Effector CD8-positive, alpha-beta T cell (primary cell): Measurements from ENCODE around the gene COL23A1.

Experiments used
- DNase-seq: peaks from one replicate; lab custom pipeline; 2025; lab: John Stamatoyannopoulos, UW

Gene COL23A1

DNA sequence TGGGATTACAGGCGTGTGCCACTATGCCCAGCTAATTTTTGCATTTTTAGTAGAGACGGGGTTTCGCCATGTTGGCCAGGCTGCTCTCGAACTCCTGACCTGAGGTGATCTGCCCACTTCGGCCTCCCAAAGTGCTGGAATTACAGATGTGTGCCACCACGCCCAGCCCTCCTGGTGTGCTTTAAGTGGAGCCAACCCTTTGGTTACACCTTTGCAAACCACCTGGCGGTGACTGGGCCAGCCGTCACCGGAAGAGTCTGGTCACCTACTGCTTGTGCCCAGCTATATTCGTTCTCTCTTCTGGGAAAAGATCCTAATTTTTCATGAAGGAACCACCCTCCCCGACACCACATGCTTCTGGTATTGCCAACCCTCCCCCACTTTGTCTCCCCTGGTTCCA lies 35.9 kb downstream of the COL23A1 start:
- no peak for DNase-seq

DNA sequence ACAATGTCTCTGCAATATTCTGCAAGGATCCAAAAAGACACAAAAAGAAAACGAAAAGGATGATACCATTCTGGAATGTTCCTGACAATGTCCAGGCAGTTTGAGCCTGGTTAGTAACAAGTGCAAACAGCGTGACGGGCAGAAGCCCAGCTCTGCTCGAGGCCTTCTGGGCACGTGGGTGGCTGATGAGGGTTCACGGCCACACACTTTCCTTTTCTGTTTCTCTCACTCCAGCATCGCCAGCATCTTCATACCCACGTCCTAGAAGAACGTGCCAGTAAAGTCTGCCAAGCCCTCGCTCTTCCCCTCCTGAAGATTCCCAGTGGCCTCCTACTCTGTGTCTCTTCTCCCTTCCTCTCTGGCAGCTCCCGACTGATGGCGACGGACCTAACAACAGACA lies 36.7 kb downstream of the COL23A1 start:
- no peak for DNase-seq

DNA sequence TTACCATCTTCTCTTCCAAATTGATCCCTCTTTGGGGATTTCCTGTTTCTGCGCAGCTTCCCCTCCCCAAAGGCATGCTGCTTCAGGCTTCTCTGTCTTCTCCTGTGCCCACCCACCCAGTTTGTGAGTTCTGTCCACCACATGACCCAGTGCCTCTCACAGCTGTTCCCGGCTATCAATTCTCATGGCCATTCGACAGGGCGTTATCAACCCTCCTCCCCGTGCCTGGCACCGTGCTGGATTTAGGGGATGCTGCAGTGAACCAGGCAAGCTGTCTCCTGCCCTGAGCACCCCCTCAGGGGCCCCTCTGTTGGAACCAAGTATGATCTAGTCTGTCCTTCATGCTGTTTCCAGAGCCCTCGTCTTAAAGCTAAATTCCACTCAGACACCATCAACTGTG lies 38.7 kb downstream of the COL23A1 start:
- DNase-seq, result no peak

DNA sequence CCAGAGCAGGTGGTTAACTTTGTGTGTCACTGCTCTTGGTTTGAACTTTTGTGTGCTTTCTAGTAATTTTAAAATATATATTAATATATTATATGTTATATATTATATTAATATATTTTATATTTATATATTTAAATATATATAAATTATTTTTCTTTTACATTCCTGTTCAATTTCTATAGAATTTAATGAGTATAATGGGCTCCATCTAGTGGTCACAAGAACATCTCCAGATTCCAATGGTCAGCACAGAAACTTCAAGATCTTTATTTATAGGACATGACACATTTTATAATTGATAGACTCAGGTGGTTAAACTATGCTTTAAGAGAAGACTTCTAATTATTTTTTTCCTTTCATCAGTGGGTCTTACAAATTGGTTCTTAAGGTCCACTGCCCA lies 39.1 kb downstream of the COL23A1 start:
- no peak for DNase-seq

DNA sequence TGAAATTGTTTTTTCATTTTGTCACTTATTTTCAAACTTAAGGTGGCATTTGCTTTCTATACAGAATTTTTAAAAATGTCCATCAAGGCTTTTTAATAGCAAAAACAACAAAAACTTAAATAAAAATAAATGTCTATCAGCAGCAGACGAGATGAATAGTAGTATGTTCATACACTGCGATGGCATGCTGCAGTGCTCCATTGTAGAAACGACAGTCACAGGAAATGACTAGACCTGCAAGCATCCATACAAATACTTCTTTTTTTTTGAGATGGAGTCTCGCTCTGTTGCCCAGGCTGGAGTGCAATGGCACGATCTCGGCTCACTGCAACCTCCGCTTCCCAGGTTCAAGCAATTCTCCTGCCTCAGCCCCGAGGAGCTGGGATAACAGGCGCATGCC lies 41.4 kb downstream of the COL23A1 start:
- DNase-seq, result no peak

DNA sequence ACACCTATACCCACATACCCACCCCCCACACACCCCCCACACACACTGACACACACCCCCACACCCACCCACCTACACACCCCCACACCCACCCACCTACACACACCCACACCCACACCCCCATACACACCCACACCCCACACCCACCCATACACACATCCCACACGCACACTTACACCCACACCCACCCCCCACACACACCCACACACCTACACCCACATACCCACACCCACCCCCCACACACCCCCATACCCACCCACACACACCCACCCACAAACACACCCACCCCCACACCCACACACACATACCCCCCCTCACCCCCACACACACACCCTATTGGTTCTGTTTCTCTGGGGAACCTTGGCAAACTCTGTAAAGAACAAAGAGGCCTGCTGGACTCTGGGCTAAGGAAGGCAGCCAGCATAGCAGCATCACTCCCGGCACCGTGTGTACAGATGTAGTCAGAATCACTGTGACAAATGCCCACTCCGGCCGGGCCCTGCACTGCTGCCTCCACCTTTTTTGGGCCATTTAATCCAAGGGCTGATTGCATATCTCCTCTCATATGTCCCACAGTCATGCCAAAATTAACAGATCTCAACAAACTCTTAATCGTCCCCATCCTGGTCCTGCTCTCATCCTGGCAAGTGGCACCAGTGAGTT lies 42.3 kb downstream of the COL23A1 start:
- DNase-seq, result no peak

DNA sequence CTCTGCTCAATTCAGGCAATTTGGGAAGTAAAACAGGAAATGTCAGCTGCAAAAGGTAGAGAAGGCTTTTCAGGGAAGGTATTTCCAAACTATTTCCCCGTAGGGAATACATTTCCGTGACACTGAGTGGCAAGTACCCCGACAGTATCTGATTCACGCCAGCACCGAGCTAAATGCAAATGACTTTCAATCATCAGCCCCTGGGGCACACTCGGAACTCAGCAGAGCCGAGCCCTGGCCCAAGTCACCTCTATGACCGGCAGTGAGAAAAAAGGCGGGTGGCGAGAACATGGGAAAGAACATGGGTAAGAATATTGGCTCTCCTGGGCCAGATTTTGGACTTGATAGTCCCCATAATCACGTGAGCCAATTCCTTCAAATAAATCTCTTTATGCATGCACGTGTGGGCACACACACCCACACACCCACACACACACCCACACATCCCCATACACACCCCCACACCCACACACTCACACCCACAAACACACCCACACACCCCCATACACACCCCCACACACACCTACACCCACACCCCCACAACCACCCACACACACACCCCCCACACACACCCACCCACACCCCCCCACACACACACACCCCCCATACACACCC lies 43.0 kb downstream of the COL23A1 start:
- no peak for DNase-seq

DNA sequence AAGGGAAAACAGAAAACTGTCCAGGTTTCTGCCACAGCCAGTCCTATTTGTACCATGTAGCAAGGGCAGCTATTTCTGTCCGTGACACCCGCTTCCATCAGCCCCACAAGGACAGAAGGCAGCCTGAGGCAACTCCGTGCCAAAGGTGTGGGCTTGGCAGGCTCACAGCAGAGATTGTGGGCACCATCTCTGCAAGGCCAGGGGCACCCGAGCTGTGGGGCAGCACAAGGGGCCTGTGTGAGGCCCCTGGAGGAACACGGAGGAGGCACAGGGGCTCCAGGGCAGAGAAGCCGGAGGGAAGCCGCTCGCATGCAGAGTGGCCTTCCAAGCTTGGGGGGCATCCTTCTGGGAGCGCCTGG lies 43.5 kb downstream of the COL23A1 start:
- no peak for DNase-seq

DNA sequence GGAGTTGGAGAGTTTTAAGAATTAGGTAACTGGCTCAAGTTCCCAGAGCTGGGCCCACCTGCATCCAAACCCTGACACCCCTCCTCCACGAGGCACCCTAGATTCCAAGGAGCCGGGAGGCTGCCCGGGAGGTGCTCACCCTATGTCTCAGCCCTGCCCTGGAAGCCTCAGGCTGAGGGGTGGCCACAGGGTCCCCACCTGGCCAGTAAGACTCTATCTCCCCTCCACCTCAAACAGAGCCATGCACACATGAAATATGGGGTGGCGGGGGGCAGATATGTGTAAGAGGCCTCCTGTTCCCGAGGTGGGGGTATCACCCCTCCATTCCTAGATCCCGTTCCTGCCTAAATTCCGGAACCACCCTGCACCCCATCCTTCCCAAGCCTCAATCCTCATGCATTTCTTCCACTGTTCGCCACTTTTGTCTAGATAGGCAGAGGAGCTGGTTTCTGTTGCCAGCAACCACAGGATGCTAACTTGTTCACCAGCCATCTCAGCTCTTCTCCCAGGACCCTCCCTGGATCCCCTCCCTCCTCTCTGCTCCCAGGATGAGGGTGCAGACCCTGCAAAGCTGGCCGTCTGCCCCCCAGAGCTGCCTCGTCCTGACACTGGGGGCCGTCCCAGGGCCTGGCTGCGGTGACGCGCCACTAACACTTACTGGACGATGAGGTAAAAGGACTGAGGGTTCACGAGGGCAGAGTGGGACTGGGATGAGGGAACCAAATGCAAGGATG lies 44.1 kb downstream of the COL23A1 start:
- DNase-seq, result no peak

DNA sequence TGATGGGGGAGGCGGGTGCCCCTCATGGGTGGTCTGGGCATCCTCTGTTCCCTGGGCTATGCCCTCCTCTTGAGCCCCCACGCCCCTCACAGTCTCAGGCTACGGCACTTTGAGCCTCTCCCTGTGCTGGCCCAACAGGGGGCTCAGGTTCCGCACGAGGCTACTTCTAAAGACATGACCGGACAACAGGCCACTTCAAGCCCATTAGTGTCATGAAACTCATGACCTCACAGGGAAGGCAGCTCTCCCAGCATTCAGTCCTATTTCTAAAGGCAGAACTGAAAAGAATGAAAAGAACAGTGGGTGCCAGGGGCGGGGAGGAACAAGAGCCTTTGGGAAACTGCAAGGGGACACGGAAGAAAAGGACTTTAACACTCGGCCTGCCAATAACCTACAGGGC lies 45.0 kb downstream of the COL23A1 start:
- DNase-seq, result no peak

DNA sequence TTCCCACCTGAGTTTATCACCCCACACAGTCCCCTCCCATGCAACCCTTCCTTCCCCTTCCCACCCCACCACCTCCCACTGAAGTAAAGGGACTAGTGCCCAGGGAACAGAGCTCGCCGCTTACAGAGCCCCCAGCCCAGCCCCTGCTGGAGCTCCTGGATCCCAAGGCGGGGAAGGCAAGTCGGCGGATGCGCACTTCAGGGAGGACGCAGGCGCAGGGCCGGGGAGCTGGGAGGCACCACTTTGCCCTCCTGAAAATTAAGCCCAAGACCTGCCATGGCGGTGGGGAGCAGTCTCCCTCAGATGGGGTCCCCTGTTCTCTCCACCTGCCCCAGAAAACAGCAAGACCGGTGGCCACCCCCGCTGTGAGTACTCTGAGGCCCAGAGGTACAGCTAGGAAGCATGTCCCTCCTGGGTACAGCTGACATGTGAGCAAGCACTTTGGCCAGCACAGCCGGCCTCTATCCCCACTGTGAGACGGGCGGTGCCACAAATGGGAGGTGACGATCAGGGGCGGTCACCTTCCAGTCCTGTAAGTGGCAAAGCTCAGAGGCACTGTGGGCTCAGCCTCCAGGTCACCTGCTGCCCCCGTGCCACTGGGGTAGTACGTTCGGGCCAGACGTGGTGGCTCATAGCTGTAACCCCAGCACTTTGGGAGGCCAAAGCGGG lies 45.9 kb downstream of the COL23A1 start:
- DNase-seq, result no peak

DNA sequence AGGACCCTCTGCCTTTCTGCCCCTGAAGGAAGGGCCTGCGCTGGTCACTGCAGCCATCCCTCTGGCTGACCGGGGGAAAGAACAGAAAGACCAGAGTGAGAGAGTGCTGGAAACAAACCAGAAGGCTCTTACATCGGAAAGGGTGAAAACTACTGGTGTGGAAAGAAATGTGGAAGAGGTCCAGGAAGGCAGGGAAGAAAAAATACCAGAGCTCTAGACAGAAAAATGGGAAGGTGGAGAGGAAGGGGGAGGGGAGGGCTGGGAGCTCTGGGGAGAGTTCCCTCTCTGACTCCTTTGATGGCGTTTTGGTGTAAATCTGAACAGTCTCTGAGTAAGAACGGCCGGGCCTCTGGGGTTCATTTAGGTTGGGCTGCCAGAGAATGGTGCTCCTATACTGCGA lies 47.7 kb downstream of the COL23A1 start:
- no peak for DNase-seq

DNA sequence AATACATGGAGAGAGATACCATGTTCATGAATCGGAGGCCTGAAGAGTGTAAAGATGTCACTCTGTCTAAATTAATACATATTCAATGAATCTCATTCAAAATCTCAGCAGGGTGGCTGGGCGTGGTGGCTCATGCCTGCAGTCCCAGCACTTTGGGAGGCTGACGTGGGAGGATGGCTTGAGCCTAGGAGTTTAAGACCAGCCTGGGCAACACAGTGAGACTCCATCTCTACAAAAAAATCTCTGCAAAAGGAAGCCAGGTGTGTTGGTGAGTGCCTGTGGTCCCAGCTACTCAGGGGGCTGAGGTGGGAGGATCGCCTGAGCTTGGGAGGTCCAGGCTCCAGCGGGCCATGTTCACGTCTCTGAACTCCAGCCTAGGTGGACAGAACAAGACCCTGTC lies 49.7 kb downstream of the COL23A1 start:
- no peak for DNase-seq

DNA sequence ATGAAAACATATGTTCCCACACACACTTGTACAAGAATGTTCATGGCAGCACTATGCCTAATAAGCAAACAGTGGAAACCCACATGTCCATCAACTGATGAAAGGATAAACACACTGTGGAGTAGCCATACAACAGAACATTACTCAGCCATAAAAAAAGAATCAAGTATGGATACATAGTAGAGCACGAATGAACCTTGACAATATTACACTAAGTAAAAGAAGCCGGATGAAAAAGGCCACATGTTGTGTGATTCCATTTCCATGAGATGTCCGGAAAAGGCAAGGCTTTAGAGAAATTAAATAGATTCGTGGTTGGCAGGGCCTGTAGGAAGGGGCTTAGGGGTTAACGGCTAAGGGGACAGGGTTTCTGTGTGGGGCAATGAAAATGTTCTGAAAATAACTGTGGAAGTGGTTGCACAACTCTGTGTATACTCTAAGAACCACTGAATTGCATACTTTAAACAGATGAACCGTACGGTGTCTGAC lies 51.4 kb downstream of the COL23A1 start:
- no peak for DNase-seq

DNA sequence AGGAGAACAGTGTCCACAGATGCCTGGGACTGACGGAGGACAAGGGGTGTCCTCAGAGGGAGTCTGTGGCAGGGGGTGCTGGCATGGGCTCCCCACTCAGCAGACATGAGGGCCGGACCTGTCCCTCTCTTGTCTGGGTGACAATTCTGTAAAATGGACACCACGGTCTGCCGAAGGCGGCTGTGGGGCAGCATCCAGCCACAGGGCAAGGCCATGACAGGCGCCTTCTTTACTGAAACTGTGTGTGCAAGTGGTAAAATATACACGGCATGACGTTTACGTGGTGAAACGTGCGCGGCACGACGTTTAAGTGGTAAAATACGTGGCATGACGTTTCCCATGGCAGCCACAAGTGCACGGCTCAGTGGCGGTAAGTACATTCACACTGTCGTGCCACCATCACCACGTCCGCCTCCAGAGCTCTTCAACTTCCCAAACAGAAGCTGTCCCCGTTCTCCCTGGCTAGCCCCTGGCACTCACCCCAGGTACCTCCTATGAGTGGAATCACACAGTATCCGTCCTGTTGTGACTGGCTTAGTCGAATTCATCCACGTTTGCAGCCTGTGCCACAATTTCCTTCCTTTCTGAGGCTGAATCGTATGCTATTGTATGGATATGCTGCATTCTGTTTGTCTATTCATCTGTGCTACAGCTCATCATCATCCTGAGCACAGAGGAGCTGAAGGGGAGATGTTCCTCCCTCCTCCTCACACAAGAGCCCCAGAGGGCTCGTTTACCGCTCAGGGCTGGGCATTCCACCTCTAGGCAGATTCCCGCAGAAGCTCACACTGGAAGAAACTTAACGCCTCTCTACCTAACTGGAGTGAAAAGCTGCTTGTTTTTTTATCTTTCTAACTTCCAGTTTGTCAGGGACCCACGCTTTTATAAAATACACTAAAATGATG lies 52.5 kb downstream of the COL23A1 start:
- no peak for DNase-seq

DNA sequence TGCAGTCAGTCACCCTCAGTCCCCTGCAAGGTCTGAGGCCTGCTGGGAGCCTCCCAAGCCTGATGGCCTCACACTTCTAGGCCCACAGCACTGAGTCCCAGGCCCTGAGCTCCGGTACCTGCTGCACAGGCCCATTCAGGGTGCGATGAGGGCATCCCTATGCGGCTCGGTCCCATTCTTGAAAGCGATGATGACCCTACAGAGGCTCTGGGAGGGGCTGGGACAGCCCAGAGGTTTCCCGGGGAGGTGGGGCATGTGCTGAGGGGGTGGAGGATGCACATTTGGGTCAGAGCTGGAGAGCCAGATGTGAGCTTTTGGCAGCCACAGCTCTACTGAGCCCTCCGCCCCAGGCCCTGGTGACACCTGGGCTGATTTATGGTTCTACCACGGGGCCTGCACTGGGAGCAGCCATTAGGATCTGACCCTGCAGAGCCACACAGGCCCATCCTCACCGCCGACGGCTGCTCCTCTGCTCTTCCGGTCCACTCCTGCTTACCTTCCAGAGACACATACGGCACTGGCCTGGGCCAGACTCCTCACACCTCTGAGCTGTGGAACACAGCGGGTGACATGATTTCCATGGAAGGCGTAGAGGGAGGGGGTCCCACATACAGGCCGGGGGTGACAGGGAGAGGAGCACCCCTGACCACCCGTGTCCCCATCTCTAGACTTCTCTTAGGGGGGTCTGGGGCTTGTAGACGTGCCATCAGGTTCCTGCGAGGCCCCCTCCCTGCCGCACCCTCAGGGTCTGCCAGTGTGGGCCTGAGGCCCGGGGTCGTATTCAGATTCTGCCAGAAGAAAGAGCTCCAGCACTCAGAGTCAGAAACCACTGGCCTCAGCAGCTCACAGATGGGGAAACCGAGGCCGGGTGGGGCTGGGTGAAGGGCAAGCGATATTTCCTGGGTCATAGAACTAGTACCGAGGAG lies 53.4 kb downstream of the COL23A1 start:
- DNase-seq, result no peak

DNA sequence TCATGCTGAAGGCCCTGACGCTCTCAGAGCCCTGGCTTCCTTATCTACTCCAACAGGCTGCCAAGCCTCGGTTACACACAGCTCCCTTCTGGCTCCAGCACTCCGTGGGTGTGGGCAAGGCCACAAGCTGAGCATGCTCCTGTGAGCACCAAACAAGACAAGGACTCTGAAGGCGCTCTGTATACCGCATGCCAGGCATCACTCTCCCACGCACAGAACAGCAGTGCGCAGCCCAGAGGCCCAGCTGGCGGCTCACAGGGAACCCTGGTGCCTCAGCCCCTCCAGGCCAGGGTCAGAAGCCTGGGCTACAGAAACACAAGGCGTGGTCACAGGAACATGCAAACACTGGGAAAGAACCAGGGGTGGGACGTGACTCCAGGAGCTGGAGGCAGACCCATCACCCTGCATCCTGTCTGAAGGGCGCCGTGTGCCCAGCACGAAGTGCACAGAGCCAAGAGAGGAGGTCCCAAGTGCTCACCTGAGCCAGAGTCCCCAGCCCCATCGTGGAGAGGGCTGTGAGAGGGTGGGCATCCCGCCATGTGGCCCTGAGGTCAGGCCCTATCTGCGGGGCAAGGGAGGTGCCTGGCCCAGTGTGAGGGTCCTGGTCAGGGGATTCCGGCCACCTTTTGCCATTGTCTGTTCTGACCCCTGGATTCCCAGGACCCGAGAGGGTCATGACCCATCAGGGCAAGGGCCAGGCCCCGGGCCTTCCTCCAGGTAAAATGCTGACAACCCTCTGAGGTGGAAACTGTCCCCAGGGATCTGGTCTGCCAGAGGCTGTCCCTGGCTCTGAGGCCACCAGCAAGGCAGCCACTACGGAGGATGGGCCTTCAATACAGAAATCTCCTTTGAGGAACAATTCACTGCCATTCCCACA lies 54.7 kb downstream of the COL23A1 start:
- DNase-seq, result no peak

DNA sequence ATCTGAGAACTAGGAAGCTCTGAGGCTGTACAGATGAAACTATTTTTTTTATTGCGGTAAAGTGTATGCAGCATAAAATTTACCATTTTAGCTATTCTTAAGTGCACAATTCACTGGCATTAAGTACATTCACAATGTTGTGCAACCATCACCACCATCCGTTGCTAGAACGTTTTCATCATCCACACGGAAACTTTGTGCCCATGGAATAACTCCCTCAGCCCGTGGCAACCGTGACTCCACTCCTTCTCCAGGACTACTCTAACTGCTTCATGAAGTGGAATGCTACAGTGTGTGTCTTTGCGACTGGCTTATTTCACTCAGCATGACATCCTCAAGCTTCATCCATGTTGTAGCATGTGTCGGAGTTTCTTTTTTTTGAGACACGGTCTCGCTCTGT lies 57.1 kb downstream of the COL23A1 start:
- no peak for DNase-seq

DNA sequence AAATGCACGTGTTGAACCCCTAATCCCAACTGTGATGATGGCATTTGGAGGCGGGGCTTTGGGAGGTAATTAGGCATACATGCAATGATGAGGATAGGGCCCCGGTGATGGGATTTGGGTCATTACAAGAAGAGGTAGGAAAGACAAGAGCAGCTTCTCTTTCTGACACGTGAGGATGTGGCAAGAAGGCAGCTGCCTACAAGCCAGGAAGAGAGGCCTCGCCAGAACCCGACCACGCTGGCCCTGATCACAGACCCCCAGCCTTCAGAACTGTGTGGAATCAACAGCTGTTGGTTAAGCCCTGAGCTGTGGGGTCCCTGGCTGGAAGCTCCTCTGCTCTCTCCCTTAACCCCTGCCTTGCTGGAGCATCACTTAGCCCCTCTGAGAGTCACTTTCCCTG lies 57.5 kb downstream of the COL23A1 start:
- DNase-seq, result no peak

DNA sequence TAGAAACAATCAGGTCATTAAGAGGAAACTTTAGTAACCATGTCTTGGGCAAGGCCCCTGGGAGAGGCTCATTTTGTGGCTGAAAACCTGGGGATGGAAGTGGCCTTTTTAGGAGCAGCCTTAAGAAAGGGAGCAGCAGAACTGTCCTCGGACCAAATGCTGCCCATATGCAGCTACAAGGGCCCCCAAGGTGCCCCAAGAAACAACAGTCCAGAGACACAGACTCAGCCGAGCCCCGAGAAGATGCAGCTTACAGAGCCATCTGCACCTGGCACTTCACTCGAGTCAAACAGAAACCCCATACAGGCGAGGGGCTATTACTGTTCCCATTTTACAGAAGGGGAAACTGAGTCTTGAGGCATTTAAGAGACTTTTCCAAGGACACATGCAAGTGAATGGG lies 58.0 kb downstream of the COL23A1 start:
- no peak for DNase-seq
